GM21447 (cell line): ENCODE data around the gene PGBD5.
"Not testable (repeated sequence)": the region's sequence is repeated elsewhere in the genome, so short reads cannot be mapped to it uniquely, and the experiment has no call there.

Experiments used
- ATAC-seq: cut with Tn5 transposase; IDR thresholded peaks from one replicate; pipeline ENCODE4 v1.9.1; 2021; ENCODE audit not compliant: unreplicated experiment

The PGBD5 gene

GRCh38 chr1:230426246-230427093 lies at the start of gene PGBD5:
Gene PGBD5 (minus strand): TSS chr1:230426332. CDS start chr1:230425928, 404 bp downstream.
- peak; percentile 66 for ATAC-seq

- ATAC-seq, result not testable (repeated sequence)
Measured at GRCh38 chr1:230474924-230475323, 48.8 kb upstream of the PGBD5 start.

- ATAC-seq, result not testable (repeated sequence)
Measured at GRCh38 chr1:230470750-230471149, 44.6 kb upstream of the PGBD5 start.

GRCh38 chr1:230469271-230469670 lies 43.1 kb upstream of the PGBD5 start:
- no peak for ATAC-seq

GRCh38 chr1:230465691-230466090 lies 39.6 kb upstream of the PGBD5 start:
- no peak for ATAC-seq

GRCh38 chr1:230464671-230465070 lies 38.5 kb upstream of the PGBD5 start:
- no peak for ATAC-seq

- no peak for ATAC-seq
Measured at GRCh38 chr1:230463760-230464159, 37.6 kb upstream of the PGBD5 start.

GRCh38 chr1:230463326-230463725 lies 37.2 kb upstream of the PGBD5 start:
- ATAC-seq, result no peak

- ATAC-seq, result no peak
Measured at GRCh38 chr1:230459465-230459864, 33.3 kb upstream of the PGBD5 start.

GRCh38 chr1:230458509-230458908 lies 32.4 kb upstream of the PGBD5 start:
- ATAC-seq, result no peak

- ATAC-seq, result no peak
Measured at GRCh38 chr1:230456478-230456877, 30.3 kb upstream of the PGBD5 start.

- no peak for ATAC-seq
Measured at GRCh38 chr1:230455291-230455690, 29.2 kb upstream of the PGBD5 start.

GRCh38 chr1:230453377-230453776 lies 27.2 kb upstream of the PGBD5 start:
- ATAC-seq, result no peak

- no peak for ATAC-seq
Measured at GRCh38 chr1:230441183-230442029, 15.3 kb upstream of the PGBD5 start.

GRCh38 chr1:230435108-230435507 lies 9.0 kb upstream of the PGBD5 start:
- ATAC-seq, result no peak

- ATAC-seq, result no peak
Measured at GRCh38 chr1:230431527-230431926, 5.4 kb upstream of the PGBD5 start.

- ATAC-seq, result no peak
Measured at GRCh38 chr1:230430499-230430898, 4.4 kb upstream of the PGBD5 start.

- no peak for ATAC-seq
Measured at GRCh38 chr1:230429067-230429735, 3.1 kb upstream of the PGBD5 start.

- ATAC-seq, result no peak
Measured at GRCh38 chr1:230427981-230428380, 1.8 kb upstream of the PGBD5 start.

- ATAC-seq, result no peak
Measured at GRCh38 chr1:230427094-230427876, 1.2 kb upstream of the PGBD5 start.
